Fibroblast of the aortic adventitia (primary cell): Measurements from ENCODE around the gene PTPRC. TPM values are rescaled to one million over a fixed set of nuclear protein-coding genes. Genes with fewer than 3 reads are reported as not detected.

Source experiments
- DNase-seq: peaks from one replicate; pipeline ENCODE4 v3.0.0-alpha.2; 2010; ENCODE audit warnings: low read depth
- H3K4me3 ChIP-seq: 2 replicates; pipeline ENCODE4 v1.5.1; 2011; ENCODE audit warnings: low read depth, mild to moderate bottlenecking, control low read depth, low read length, moderate library complexity
- CTCF ChIP-seq: IDR thresholded peaks from 2 replicates; pipeline ENCODE4 v1.5.1; 2011; ENCODE audit warnings: mild to moderate bottlenecking, low read length, control low read depth, inconsistent platforms; ENCODE audit not compliant: insufficient read depth
- total RNA-seq: library from RNA; depleted of rRNA; stranded (reverse); fragments of >200 nt; gene quantifications from 2 replicates; pipeline ENCODE4 v1.2.3, GENCODE V29; 2012; ENCODE audit warnings: low replicate concordance

The PTPRC gene
- total RNA-seq, 1 donor = 0.09 TPM

- no peak overlapping the region for H3K4me3 ChIP-seq
- no peak for DNase-seq
- TF ChIP-seq CTCF = no peak
Measured at GRCh38 chr1:198797656-198798055, 158.8 kb downstream of the PTPRC start.

- DNase-seq = no peak
- no peak overlapping the region for H3K4me3 ChIP-seq
- TF ChIP-seq CTCF = no peak
Measured at GRCh38 chr1:198798923-198799386, 160.1 kb downstream of the PTPRC start.

- no peak for DNase-seq
- H3K4me3 ChIP-seq = no peak overlapping the region
- TF ChIP-seq CTCF = no peak
Measured at GRCh38 chr1:198805498-198806151, 166.8 kb downstream of the PTPRC start.

- no peak for DNase-seq
- TF ChIP-seq CTCF = no peak
- H3K4me3 ChIP-seq = no peak overlapping the region
Measured at GRCh38 chr1:198806861-198807260, 168.0 kb downstream of the PTPRC start.

Other genes with a start within 250 kb of the PTPRC start
- not detected in 2 replicates for gene ATP6V1G3, start 98.4 kb upstream of the PTPRC start, total RNA-seq